Measurements from ENCODE around the gene CCDC78.
A peak's percentile ranks its signal among the peaks of the same experiment; 100 is the strongest.
"Not testable (repeated sequence)": the region's sequence is repeated elsewhere in the genome, so short reads cannot be mapped to it uniquely, and the experiment has no call there.

CCDC78 gene

DNA sequence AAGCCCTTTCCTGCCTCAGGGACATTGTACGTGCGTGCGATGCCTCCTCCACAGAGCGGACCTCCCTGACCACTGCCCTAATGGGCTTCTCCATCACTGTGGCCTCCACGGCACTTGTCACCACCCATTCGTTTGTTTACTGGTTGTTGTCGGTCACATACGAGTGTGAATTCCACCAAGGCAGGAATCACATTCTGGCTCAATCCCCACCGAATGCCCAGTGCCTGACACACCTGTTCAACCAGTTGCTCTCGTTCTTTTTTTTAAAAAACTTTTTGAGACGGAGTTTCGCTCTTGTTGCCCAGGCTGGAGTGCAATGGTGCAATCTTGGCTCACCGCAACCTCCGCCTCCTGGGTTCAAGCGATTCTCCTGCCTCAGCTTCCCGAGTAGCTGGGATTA lies 35.0 kb downstream of the CCDC78 start:
- not testable (repeated sequence) for DNase-seq

DNA sequence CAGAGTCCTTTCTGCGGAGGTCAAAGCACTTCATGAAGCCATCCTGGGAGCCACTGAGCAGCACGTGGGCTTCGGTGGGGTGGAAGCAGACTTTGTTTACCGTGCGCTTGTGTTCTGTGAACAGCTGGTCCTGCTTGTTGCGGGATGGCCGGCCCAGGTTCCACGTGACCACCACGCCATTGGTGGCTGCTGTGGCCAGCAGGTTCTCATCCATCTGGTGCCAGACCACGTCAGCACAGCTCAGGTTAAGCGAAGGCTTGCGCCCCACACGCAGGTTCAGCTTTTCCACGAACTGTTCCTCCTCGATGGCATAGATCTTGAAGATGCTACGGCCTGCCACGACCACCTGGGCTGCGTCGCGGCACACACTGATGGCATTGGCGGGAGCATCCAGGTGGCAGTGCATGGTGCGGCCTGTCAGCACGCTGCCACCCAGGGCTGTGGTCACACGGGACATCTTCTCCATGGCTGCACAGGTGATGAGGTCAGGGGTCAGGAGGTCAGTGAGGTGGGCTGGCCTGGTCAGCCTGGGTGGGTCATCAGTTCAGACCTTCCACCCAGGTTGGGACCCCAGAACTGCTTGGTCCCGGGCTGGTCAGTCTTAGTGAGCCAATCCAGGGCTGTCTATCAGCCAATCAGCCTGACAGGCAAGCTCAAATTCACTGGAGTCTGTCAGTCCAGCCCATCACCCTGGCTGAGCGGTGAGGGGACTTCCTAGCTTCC lies 36.9 kb downstream of the CCDC78 start:
- DNase-seq = no peak

DNA sequence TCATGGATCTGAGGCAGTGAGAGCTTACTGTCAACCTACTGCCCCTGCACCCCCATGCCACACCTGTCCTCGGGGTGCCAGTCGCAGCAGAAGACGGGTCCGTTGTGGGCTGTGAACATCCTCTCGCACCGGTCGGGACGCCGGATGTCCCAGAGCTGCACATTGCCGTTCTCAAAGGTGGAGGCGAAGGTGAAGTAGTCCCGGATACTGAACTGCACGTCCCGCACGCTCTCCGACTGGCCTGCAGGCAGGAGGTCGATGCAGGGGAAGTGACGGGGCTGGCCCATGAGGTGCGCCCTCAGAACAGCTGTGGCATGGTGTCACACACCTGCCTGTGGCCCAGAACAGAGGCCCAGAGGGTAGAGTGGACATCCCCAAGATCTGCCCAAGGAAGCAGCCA lies 38.7 kb downstream of the CCDC78 start:
- no peak for DNase-seq

DNA sequence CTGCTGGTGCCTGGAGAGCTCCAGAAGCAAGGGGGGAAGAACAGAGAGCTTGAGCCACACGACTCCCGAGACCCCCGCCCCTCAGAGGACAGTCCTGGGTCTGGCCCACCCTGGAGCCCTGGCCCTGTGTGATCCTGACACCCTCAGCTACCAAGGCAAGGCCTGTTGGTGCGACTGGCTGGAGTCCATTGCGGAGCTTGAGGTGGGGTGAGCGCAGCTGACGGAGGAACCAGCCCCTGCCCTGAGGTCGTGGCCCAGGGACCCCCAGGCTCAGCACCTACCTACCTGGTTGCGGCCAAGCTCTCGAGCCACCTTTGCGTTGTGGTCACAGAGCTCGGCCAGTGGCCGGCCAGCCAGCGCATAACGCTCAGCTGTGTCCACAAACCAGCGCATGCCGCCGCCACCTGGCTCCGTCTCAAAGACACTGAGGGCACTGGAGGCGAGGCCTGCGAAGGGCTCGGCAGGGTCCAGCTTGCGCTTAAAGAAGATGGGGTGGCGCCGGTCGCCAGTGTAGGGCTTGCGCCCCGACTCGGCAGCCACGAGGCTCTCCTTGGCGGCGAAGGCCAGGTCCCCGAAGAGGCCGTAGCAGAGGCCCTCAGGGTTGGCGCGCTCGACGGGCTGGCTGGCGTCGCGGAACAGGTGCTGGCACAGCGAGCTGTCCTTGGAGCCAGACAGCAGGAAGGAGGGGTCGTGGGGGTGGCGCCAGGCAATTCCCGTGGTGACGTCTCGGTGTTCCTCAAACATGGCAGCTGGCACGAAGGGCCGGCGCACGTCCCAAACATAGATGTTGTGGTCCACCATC lies 39.6 kb downstream of the CCDC78 start:
- DNase-seq = no peak

DNA sequence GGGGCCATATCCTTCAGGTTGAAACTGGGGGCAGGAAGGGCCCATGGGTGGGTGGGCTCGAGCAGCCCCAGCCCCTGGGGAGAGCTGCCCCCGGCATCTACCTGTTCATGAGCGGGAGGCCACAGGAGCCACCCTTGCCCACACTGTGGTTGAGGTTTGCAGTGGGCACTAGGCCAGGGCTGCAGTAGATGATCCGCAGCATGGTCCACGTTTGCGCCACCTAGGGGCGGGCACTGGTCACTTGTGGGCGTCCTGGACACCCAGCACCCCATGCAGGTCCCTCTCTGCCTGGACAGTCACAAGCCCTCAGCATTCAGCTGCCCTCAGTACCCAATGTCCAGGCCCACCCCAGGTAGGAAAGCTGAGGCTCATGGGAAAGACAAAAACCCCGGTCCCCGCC lies 40.3 kb downstream of the CCDC78 start:
- DNase-seq = no peak

DNA sequence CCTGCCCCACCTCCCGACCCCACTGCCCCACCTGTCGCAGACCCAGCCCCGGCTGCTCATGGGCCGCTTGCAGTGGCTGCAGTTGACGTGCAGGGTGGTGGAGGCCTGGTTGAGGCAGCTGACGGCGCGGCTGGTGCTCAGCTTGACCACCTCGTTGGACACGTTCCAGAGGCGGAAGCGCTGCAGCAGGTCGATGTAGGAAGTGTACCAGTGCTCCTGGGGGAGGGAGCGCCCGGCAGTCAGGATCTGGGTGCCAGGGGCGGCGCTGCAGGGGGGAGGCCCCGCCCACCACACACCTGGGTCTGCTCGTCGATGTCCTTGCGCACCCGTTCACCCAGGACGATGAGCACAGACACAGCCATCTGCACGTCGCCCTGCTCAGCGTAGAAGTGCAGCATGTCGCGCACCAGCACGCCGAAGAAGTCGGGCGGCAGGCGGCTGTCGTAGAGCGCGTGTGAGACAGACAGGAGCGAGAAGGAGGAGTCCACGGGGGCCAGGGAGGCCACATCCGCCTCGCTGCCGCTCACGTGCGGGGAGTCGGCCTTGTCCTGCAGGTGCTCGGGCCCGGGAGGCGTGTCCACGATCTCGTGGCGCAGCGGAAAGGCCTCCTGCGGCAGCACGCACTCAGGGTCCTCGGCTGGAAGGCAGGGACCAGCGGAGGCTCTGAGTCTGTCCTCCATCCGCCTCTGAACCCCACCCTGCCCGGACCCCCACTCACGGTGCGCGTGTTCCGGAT lies 41.1 kb downstream of the CCDC78 start:
- no peak for DNase-seq

DNA sequence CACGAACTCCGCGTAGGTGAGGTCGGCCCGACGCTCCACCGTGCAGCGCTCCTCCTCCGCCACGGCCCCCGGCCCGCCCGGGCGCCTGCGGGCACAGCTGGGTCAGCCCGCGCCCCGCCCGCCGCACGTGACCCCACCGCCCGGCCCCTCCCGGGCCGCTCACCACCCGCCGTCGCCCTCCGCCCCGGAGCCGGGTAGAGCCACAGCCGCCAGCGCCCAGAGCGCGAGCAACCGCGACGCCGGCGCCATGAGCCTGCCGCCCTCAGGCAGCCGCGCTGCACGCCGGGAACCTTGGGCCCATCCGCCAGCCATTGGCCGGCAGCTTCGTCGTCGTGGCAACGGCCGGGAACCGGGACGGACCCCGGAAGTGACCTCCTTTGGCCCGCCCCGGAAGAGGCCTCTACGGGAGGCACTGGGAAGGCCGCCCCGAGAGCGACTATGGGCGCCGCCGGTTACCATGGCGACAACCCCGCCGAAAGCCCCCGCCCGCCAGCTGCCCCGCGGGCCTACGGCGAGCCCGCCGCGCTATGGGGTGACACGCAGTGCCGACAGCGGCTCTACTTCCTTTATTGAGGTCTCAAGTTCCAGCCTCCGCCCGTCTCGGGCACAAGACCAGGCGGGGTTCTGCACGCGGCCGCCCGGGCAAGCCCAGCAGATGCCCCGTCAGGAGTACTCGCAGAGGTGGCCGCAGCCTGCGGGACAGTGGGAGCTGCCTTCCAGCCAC lies 42.0 kb downstream of the CCDC78 start, which contains the start of gene JMJD8:
JMJD8 (minus strand) TSS at position 264 of the 724 bp plus-strand sequence; CDS start at position 249, 15 bp downstream.
- peak; percentile 98 for DNase-seq

DNA sequence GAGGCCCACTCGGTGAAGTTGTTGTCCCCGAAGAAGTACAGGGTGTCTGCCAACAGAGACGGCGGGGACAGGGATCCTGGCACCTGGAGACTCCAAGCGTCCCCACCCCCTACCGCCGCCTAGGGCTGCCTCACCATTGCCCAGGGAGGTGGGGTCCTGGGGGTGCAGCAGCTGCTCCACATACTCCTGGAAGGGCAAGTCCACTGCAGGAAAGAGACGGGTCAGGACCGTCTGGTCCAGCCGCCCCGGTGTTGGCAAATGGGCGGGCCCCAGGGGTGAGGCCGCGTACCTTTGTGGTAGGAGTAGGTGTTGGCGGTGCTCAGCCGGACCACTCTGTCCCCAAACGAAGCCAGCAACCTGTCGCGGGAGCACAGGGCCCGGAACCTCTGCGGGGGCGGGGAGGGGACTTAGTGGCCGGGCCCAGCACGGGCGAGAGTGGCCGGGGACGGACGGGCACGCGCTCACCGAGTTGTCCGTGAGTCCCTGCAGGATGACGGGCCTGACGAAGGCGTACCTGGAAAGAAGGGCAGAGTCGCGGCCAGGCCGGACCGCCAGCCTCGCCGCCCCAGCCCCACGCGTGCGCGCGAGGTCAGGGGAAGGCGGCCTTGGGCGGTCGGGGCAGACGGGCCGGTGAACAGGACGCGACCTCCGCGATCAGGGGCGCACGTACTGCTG lies 42.7 kb downstream of the CCDC78 start:
- no peak for DNase-seq

DNA sequence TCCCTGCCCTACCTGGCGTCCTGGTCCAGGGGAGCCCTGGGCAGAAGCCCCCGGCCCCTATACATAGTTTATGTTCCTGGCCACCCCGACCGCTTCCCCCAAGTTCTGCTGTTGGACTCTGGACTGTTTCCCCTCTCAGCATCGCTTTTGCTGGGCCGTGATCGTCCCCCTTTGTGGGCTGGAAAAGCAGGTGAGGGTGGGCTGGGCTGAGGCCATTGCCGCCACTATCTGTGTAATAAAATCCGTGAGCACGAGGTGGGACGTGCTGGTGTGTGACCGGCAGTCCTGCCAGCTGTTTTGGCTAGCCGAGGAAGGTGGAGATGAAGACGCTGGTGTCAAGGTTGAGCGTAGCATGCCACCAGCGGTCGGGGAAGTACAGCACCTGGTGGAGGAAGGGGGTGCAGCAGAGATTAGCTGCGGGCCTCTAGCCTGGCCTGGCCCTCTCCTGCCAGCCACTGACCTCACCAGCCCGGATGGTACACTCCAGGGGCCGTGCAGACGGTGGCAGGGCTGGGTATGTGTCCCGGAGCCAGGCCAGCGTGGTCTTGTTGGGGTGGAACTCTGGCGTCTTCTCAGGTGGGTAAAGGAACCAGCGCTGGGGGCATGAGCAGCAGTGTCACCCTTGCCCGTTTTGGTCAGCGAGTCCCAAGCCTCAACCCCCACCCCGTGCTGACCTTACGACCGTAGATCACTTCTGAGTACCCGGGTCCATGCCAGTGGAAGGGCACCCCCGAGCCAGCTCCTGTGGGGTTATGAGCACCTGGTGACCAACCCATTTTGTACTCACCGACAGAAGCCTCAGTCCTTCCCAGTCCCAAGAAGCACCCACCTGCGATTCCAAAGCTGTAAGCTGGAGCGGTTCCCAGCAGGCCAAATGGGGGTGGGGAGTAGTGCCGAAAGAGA lies 43.5 kb downstream of the CCDC78 start:
- DNase-seq = no peak

DNA sequence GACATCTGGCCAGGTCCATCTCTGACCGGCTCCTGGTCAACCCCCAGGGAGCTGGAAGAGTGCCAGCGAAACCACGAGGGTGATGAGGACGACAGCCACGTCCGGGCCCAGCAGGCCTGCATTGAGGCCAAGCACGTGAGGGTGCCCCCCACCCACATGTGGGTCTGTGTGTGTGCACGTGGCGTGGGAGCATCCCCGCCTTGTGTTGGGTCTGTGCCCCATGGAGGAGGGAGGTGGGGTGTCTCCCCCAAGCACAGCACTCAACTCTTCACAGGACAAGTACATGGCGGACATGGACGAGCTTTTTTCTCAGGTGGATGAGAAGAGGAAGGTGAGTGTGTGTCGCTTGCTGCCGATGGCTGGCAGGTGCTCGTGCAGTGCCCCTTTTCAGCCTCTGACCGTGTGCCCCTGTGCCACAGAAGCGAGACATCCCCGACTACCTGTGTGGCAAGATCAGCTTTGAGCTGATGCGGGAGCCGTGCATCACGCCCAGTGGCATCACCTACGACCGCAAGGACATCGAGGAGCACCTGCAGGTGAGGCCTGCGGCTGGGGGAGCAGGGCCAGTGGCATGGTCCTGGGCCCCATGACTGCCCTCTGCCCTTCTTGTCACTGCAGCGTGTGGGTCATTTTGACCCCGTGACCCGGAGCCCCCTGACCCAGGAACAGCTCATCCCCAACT lies 44.4 kb downstream of the CCDC78 start:
- no peak for DNase-seq

DNA sequence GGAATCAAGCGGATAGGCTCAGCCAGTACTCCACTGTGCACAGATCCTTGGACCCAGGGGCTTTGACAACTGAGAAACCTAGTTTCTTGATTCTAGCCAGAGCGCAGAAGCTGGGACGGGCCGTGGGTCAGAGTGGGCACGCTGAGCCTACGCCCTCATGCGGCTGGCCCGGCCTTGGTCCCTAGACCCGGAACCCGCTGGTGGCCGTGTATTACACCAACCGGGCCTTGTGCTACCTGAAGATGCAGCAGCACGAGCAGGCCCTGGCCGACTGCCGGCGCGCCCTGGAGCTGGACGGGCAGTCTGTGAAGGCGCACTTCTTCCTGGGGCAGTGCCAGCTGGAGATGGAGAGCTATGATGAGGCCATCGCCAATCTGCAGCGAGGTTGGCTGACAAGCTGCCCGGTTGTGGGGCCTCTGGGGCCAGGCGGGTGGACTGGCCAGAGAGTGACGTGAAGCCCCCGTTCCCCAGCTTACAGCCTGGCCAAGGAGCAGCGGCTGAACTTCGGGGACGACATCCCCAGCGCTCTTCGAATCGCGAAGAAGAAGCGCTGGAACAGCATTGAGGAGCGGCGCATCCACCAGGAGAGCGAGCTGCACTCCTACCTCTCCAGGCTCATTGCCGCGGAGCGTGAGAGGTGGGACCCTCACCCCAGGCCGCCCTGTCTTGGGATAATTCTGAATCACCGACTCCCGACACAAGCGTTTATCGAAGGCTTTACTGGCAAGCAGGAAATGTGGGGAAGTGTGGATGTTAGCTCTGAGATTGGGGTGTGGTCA lies 45.1 kb downstream of the CCDC78 start:
- DNase-seq = no peak

DNA sequence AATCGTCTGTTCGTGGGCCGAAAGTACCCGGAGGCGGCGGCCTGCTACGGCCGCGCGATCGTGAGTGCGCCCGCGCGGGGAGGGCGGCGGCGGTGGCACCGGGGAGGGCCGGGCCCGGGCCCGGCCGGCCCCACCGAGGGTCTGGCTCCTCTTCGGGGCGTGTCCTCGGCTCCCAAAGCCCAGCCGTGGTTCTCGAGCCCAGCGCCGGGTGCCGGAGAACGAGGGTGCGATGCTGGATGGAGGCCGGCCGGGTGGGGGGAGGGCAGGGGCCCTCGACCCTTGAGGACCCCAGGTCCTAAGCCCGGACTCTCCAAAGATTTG lies 45.7 kb downstream of the CCDC78 start:
- no peak for DNase-seq

DNA sequence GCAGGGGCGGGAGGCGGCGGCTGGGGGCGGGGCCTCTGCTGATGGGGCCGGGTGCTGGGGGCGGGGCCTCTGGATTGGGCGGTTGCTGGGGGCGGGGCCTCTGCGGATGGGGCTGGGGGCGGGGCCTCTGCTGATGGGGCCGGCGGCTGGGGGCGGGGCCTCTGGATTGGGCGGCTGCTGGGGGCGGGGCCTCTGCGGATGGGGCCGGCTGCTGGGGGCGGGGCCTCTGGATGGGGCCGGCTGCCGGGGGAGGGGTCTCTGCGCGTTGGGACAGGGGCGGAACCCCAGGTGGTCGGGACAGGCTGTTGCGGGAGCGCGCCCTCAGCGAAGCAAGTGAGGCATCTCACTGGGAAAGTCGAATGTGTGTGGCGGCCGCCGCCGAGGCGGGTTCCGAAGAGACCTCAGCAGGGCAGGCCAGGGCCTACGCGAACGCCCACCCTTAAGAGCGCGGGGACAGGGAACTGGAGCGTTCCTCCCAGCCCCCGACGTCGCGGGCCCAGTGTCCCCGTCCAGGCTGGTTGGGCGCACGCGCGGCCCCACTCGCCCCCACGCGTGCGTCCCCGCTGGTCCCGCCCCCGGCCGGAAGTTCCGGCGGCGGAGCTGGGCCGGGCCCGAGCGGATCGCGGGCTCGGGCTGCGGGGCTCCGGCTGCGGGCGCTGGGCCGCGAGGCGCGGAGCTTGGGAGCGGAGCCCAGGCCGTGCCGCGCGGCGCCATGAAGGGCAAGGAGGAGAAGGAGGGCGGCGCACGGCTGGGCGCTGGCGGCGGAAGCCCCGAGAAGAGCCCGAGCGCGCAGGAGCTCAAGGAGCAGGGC lies 46.2 kb downstream of the CCDC78 start, which contains the start of gene STUB1:
STUB1 (plus strand) TSS at position 597 of the 811 bp plus-strand sequence; CDS start at position 713, 116 bp downstream.
- DNase-seq = peak; percentile 97

DNA sequence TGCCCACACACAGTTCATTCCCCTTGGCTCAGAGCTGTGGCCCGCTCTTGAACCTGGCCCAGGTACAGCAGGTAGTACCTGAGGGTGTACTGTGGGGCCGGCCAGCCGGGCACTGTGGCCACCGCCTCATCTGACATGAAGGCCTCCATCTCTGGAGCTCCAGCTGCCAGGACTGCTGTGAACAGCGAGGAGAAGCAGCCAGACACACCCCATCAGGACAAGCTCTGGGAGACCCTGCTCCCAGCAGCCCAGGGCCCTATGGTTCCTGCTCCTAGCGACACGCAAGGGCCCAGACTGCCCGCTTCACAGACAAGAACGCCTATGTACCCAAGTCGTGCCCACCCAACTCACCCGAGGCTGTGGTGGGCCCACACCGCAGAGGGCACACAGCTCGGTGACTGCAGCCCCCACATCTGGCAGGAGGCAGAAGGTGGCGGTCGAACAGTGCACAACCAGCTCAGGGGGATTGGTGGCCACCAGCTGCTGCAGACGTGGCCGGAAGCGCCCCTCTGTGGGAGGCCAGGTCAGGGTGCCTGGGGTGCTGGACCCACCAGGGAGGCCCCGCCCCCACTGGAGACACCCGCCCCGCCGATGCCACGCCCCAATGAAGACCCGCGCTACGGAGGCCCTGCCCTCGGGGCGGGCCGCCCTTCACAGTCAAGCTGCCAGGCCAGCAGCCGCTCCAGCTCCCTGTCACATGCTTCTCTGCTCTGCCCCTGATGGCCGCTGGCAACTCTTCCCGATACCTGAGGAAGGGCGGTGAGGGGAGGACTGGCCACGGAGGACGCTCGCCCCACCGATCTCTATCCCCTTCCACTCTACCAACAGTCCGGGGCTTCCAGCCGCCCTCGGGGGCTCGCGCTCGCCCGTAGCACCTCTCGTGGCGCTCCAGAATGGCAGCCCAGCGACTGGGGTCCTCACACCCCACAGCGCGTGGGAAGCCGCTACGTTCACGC lies 47.1 kb downstream of the CCDC78 start:
- DNase-seq = peak; percentile 84

DNA sequence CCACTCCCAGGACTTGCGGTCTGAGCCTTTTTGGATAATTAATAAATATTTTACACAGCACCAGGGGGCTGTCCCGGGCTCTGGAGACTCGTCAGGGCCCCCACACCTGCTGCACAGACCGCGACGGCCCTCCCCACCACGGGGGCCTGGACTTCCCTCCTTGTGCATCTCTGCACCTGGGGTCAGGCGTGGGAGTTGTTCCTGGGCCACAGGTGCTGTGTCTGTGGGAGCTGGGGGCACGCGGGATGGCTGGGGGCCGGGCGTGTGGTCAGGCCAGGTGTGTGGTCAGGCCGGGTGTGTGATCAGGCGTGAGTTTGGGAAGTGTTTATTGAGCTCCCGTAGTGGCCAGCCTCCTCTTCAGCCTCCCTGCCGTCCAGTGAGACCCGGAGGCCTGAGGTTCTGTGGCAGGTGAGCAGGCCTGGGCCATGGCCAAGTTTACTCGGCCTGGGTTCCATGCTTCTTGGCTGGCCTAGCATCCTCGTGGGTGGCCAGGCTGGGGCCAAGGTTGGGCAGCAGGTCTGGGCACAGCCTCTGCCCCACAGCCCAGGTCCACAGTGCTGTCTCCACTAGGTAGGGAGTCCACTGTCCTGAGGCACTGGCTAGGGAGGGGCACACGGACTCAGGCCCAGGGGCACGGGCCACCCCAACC lies 47.9 kb downstream of the CCDC78 start:
- no peak for DNase-seq

DNA sequence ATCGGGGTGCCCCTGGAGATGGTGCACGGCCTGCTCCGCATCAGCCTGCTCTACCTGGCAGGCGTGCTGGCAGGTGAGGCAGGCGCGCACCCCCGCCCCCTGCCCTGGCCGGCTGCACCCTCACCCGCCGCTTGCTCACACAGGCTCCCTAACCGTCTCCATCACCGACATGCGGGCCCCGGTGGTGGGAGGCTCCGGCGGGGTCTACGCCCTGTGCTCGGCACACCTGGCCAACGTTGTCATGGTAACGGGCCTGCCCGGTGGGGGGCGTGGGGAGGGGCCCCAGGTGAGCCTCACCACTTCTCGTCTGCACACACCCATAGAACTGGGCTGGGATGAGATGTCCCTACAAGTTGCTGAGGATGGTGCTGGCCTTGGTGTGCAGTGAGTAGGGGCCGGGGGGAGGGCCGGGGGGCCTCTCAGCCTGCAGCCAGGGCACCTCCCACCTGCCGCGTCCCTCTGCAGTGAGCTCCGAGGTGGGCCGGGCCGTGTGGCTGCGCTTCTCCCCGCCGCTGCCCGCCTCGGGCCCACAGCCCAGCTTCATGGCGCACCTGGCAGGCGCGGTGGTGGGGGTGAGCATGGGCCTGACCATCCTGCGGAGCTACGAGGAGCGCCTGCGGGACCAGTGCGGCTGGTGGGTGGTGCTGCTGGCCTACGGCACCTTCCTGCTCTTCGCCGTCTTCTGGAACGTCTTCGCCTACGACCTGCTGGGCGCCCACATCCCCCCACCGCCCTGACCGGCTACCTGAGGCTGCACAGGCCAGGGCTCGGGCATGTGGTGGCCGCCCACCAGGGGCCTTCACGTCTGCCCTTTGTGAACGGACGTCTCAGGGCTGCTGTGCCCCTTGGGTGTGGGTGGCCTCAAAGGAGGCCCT lies 48.7 kb downstream of the CCDC78 start:
- DNase-seq = no peak

Measured in activated CD8-positive, alpha-beta memory T cell treated with anti-CD3 and anti-CD28 coated beads, Interleukin-2, amount 50 U/mL, for 48 hours (primary cell).